Skin of body (tissue), 2 donors: ENCODE data around the gene TMEM54. TPM values are rescaled to one million over a fixed set of nuclear protein-coding genes. Genes with fewer than 3 reads are reported as not detected.
"Not testable (repeated sequence)": the region's sequence is repeated elsewhere in the genome, so short reads cannot be mapped to it uniquely, and the experiment has no call there.

Experiments
- DNase-seq: peaks from one replicate; lab custom pipeline; 2025; lab: John Stamatoyannopoulos, UW
- total RNA-seq: library from RNA; depleted of rRNA; stranded (reverse); fragments of >200 nt; gene quantifications from one replicate; pipeline ENCODE4 v1.2.3, GENCODE V29; 2014

Gene TMEM54
- total RNA-seq, 1 donor from 2014 or later: 18.3 TPM

DNA sequence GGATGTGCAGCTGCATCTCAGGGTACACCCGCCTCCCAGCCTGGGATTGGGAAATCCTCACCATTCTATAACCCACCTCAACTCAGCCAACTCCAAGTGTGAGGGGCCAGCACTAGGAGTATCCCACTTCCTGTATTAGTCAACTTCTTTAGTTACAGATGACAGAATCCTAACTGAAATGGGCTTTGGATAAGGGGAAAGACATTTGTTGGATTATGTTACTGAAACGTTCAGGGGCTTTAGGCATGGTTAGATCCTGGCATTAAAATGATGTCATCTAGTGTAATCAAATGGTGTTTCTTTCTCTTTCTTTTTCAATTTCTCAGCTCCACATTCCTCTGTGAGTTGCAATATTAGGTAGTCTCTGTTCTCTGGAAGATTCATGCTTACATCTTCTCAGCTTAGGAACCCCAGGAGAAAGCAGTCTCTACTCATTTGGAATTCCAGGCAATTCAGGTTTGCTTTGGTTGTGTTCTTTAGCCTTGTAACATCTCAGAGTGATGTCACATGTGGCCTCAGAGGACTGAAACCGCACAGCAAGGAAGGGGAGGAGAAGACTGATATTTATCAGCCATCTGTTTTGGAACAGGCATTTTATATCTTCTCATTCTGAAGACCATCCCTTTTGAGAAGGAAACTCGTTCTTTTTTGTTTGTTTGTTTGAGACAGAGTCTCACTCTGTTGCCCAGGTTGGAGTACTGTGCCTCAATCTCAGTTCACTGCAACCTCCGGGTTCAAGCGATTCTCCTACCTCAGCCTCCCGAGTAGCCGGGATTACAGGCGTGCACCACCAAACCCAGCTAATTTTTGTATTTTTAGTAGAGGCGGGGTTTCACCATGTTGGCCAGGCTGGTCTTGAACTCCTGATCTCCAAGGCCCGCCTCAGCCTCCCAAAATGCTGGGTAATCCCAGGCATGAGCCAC, 18.9 kb upstream of the TMEM54 start:
- peak; percentile 7 for DNase-seq

DNA sequence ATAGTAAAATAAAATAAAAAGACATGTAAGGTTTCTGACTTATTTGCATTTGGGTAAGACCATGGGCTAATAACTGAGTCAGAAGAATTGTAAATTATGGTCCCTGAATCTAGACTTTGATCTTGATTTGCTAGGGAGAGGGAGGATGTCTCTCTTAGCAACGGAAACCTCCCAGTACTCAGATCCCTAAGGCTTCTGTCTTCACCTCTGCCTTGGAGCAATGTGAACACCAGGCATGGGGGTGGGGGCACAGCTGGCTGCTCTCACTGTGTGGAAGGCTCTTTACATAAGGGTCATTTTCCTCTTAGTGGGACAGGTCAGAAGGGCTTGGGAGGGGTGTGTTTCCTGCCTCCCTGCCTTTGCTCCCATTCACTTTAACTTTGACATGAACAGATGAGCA, 17.0 kb upstream of the TMEM54 start:
- DNase-seq: no peak

GRCh38 chr1:32917521-32917920, 16.3 kb upstream of the TMEM54 start:
- DNase-seq: no peak

- DNase-seq: no peak
Observed at GRCh38 chr1:32915766-32916706, 14.8 kb upstream of the TMEM54 start.

DNA sequence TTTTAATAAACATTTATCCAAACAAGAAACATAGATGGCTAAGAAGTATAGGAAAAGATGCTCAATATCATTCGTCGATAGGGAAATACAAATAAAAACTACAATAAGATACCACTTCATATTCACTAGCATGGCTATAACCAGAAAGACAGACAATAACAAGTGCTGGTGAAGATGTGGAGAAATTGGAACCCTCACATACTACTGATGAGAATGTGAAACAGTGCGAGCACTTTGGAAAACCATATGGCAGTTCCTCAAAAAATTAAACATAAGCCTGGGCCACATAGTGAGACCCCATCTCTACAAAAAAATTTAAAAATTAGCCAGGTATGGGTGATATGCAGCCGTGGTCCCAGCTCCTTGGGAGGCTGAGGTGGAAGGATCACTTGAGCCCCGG, 9.1 kb upstream of the TMEM54 start:
- DNase-seq: no peak

- DNase-seq: no peak
Observed at GRCh38 chr1:32907435-32907834, 6.2 kb upstream of the TMEM54 start.

GRCh38 chr1:32906654-32907053, 5.5 kb upstream of the TMEM54 start:
- DNase-seq: no peak

GRCh38 chr1:32905588-32905987, 4.4 kb upstream of the TMEM54 start:
- DNase-seq: not testable (repeated sequence)

- no peak for DNase-seq
Observed at GRCh38 chr1:32904797-32905196, 3.6 kb upstream of the TMEM54 start.

GRCh38 chr1:32903991-32904785, 3.0 kb upstream of the TMEM54 start:
- DNase-seq: no peak

DNA sequence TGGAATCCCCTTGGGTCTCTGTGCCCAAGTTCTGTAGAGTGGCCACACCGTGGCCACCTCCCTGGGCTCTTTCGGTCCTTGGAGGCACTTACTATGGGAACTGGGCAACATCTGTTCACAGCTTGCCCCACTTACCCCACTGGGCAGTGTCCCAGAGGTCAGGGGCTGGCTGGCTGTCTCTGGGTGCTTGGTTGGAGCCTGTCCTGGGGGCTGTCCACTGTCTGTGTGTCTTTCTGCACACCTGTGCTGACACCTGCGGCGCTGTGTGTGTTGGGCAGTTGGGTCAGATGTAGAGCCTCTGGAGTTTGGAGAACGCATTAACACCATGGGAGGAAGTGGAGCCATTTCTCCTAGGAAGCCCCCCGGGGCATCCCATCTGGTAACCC, 1.3 kb upstream of the TMEM54 start:
- no peak for DNase-seq

GRCh38 chr1:32901823-32902534, 790 bp upstream of the TMEM54 start:
- no peak for DNase-seq

DNA sequence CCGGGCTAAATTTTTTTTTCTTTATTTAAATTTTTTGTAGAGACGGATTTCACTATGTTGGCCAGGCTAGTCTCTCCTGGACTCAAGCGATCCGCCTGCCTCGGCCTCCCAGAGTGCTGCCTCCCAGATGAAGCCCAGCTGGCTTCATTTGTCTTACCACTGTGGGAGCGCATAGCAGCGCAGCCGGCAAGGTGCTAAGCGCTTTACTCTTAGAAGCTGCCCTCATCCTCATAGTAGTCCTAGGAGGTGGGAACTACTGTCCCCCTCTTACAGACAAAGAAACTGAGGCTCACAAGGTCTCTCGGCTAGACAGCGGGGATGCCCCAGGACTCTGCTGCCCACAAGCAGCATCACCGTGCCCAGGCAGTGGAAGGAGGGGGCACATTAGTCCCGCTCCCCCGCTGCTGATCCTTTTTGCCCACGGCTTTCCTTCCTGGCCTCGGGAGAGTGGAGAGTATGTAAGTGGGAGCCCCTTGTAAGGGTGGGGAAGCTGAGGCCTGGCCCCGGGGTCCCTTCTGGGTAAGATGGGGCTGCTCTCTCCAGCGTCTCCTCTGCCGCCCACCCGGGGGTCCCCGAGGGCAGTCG, 726 bp downstream of the TMEM54 start:
- DNase-seq: no peak

GRCh38 chr1:32899586-32900296, 1.4 kb downstream of the TMEM54 start:
- no peak for DNase-seq

DNA sequence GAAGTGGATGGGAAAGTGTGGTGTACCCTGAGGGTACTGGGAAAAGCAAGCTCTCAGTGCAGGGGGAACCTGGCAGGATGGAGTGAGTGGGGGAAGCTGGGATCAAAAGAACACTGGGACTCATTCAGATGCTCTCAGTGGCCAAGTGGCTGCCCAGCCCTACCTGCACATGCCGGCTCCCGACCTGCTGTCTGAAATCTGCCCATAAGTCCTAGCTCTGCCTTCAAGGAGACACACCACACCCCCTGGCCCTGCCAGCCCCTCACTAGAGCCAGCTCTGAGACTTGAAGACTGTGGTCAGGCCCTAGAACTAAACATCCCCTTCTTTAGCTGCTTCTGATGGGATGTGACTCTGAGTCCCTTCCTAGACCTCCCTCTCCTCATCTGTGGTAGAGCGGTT, 2.2 kb downstream of the TMEM54 start:
- DNase-seq: no peak

- no peak for DNase-seq
Observed at GRCh38 chr1:32898056-32898455, 3.1 kb downstream of the TMEM54 start.

DNA sequence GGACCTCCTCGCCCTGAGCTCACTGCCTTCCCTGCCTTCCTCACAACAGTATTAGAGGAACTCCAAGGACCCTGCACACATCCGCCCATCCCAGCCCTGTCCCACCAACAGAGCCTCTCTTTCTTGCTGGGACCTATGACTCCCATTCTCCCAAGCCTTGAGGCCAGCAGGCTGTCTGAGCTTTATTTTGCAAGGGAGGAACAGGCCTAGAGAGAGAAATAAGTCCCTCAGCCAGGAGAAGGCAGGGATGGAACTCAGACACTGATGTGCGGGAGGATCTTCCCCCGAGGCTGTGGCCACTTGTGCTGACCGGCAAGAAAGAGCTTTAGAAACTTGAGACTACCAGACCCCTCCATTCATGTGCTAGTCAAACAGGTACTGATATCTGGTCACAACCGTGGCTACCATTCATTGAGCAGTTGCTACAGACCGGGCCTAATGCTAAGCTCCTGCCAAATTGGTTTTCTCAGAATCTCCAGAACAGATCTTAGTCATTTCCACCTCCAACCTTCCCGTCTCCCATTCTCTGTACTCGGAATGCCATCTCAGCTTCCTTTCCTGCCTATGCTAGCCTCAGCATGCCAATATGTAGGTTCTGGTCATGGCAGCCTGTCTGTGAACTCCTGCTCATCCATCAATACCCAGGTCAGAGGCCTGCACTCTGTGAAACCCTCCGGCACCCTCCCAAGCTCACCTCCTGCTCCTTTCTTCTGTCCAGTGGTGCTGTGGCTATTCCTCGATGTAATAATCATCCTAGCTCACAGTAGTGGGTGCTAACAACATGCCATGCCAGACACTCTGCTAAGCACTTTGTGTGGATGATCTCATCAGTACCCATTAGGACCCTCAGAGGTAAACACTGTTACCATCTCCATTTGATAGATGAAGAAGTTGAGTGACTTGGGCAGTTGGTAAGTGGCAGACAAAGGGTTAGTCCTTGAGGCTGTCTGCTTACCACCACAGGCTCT, 3.8 kb downstream of the TMEM54 start:
- DNase-seq: no peak

DNA sequence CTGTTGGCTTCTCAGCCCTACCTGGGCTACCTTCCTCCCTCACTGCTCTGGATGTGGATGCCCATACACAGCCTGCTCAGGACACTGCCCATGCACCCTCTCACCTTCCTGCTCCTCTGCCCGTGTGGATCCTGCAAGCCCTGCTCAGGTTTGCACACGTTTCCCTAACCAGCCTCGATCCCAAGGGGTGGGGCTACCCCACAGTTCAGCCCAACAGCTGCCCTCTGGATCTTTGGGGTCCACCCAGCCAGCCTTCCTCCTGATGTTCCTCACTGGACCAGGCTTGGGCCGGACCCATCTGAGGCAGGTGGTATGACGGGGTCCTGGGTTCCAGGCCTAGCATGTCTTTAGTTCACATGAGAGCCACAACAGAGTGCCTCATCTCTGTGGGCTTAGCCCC, 4.7 kb downstream of the TMEM54 start:
- DNase-seq: no peak
